OCI-LY3 (cell line): ENCODE results near the gene NKAIN2.
"Not testable (repeated sequence)": the region's sequence is repeated elsewhere in the genome, so short reads cannot be mapped to it uniquely, and the experiment has no call there.

Source experiments
- H2AFZ ChIP-seq: fragments of 200-600, 300-600 bp; shearing (Covaris generic); 2 replicates; pipeline ENCODE4 v1.6.0; 2014; ENCODE audit warnings: antibody characterized with exemption, low read depth, low read length
- H3K27ac ChIP-seq: fragments of 200-600, 300-600 bp; sonication (generic); 2 replicates; pipeline ENCODE4 v1.5.1; 2014; ENCODE audit warnings: mild to moderate bottlenecking, low read length, moderate library complexity, mixed read lengths
- H3K27me3 ChIP-seq: fragments of 200-600, 300-600 bp; sonication (generic); 2 replicates; pipeline ENCODE4 v1.6.1; 2014; ENCODE audit warnings: low read depth, low read length, mixed read lengths
- H3K36me3 ChIP-seq: fragments of 200-600, 300-600 bp; sonication (generic); replicated peaks from 2 replicates; pipeline ENCODE3; 2014; ENCODE audit warnings: low read depth, low read length, mixed read lengths
- H3K4me1 ChIP-seq: fragments of 300-600, 200-600 bp; sonication (generic); 2 replicates; pipeline ENCODE4 v1.6.1; 2014; ENCODE audit warnings: low read length, mixed read lengths
- H3K4me2 ChIP-seq: fragments of 200-600, 300-600 bp; sonication (generic); 2 replicates; pipeline ENCODE4 v1.6.1; 2014; ENCODE audit warnings: low read length, mixed read lengths
- H3K4me3 ChIP-seq: fragments of 300-600, 200-600 bp; sonication (generic); 2 replicates; pipeline ENCODE4 v1.5.1; 2014; ENCODE audit warnings: antibody characterized with exemption, mild to moderate bottlenecking, low read length, moderate library complexity
- H3K79me2 ChIP-seq: fragments of 300-600, 200-600 bp; shearing (Covaris generic); 2 replicates; pipeline ENCODE4 v1.6.1; 2014; ENCODE audit warnings: mild to moderate bottlenecking, low read length, mixed read lengths
- H3K9ac ChIP-seq: fragments of 300-600, 200-600 bp; shearing (Covaris generic); 2 replicates; pipeline ENCODE4 v1.6.0; 2014; ENCODE audit warnings: mild to moderate bottlenecking, low read length, moderate library complexity
- H3K9me3 ChIP-seq: fragments of 200-600, 300-600 bp; shearing (Covaris generic); 2 replicates; pipeline ENCODE4 v1.6.1; 2014; ENCODE audit warnings: low read length, mixed read lengths; ENCODE audit not compliant: insufficient read depth
- H4K20me1 ChIP-seq: fragments of 200-600, 300-600 bp; sonication (generic); 2 replicates; pipeline ENCODE4 v1.6.1; 2016; ENCODE audit warnings: low read length, mixed read lengths; ENCODE audit not compliant: insufficient read depth
- CTCF ChIP-seq: fragments of 200-600, 300-600 bp; sonication (generic); IDR thresholded peaks from 2 replicates; pipeline ENCODE4 v1.5.1; 2014; ENCODE audit warnings: antibody characterized with exemption, low read length, low read depth
- EZH2phosphoT487 ChIP-seq: fragments of 200-600 bp; shearing (Covaris generic); IDR thresholded peaks from 2 replicates; pipeline ENCODE4 v1.6.1; 2018; ENCODE audit warnings: antibody characterized with exemption, mixed run types, low read depth

Gene NKAIN2

GRCh38 chr6:124694139-124694705, 890.6 kb downstream of the NKAIN2 start:
- Histone ChIP-seq H3K36me3 (no peaks in the 10 kb centered on the region), H4K20me1 (no peaks in the 10 kb centered on the region), H3K27me3 (no peaks in the 10 kb centered on the region), H3K9ac (no peak overlapping the region), H3K9me3 (no peaks in the 10 kb centered on the region), H3K4me3 (no peak overlapping the region), H3K4me1 (no peaks in the 10 kb centered on the region), H3K27ac (no peak overlapping the region), H2AFZ (no peak overlapping the region), H3K79me2 (no peaks in the 10 kb centered on the region), H3K4me2 (no peak overlapping the region)
- TF ChIP-seq CTCF = no peak
- TF ChIP-seq EZH2phosphoT487 = no peak

- H3K27me3 ChIP-seq = no peaks in the 10 kb centered on the region
- H4K20me1 ChIP-seq = no peaks in the 10 kb centered on the region
- H2AFZ ChIP-seq = no peak overlapping the region
- H3K27ac ChIP-seq = no peak overlapping the region
- no peaks in the 10 kb centered on the region for H3K9me3 ChIP-seq
- H3K79me2 ChIP-seq = no peaks in the 10 kb centered on the region
- no peaks in the 10 kb centered on the region for H3K36me3 ChIP-seq
- no peak for TF ChIP-seq EZH2phosphoT487
- TF ChIP-seq CTCF = no peak
- no peak overlapping the region for H3K9ac ChIP-seq
- no peak overlapping the region for H3K4me3 ChIP-seq
- no peak overlapping the region for H3K4me2 ChIP-seq
- H3K4me1 ChIP-seq = no peaks in the 10 kb centered on the region
Measured at GRCh38 chr6:124699038-124699437, 895.4 kb downstream of the NKAIN2 start.

GRCh38 chr6:124703541-124703940, 899.9 kb downstream of the NKAIN2 start:
- Histone ChIP-seq H2AFZ (no peak overlapping the region), H4K20me1 (no peaks in the 10 kb centered on the region), H3K27ac (no peak overlapping the region), H3K4me2 (no peak overlapping the region), H3K4me1 (no peaks in the 10 kb centered on the region), H3K36me3 (no peaks in the 10 kb centered on the region), H3K27me3 (no peaks in the 10 kb centered on the region), H3K9me3 (no peaks in the 10 kb centered on the region), H3K4me3 (no peak overlapping the region), H3K79me2 (no peaks in the 10 kb centered on the region), H3K9ac (no peak overlapping the region)
- TF ChIP-seq CTCF (no peak), EZH2phosphoT487 (no peak)

- not testable (repeated sequence) for H3K36me3 ChIP-seq, H3K4me2 ChIP-seq, H3K27ac ChIP-seq, H3K9ac ChIP-seq, H3K4me1 ChIP-seq, H3K9me3 ChIP-seq, H4K20me1 ChIP-seq, H2AFZ ChIP-seq, H3K27me3 ChIP-seq, H3K4me3 ChIP-seq, H3K79me2 ChIP-seq
Measured at GRCh38 chr6:124712532-124712931, 908.9 kb downstream of the NKAIN2 start.

- H3K9me3 ChIP-seq = no peaks in the 10 kb centered on the region
- H2AFZ ChIP-seq = no peak overlapping the region
- no peaks in the 10 kb centered on the region for H3K4me1 ChIP-seq
- H3K9ac ChIP-seq = no peak overlapping the region
- TF ChIP-seq EZH2phosphoT487 = no peak
- no peak for TF ChIP-seq CTCF
- H3K4me2 ChIP-seq = no peak overlapping the region
- no peaks in the 10 kb centered on the region for H4K20me1 ChIP-seq
- H3K4me3 ChIP-seq = no peak overlapping the region
- H3K36me3 ChIP-seq = no peaks in the 10 kb centered on the region
- H3K79me2 ChIP-seq = no peaks in the 10 kb centered on the region
- no peaks in the 10 kb centered on the region for H3K27me3 ChIP-seq
- H3K27ac ChIP-seq = no peak overlapping the region
Measured at GRCh38 chr6:124714728-124715127, 911.1 kb downstream of the NKAIN2 start.
